ENCODE measurements around the gene PEX11A.

The PEX11A gene

DNA sequence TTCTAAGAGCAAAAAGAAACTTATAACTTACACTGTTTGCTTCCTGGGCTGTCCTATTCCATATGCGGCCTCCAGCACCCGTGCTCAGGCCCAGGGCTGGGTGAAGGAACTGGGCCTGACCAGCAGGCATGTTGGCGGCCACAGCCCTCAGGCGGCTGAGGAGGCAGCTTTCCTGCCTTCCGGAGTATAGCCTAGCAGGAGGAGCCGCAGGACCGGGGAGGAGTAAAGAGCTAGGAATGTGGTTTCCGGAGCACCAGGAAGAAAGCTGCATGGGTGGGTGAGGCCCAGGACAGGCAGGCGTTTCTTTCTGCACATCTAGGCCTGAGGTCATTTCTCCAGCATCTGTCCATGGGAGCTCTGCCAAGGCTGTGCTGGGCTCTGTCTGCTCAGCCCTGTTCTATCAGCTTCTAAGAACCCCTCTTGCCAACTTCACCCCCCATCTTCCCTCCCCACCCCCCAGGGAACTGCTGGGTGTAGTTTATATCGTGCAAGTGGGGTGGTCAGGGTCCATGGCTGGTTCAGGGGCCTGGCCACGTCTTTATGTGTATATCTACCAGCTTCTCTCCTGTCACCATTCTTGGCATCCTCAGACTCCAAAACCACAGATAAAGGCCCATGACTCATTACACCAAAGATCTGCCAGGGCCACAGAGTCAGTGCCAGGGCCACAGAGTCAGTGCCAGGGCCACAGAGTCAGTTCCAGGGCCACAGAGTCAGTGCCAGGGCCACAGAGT, 27.5 kb downstream of the PEX11A start (continued):
- TF ChIP-seq, protein P1, sequence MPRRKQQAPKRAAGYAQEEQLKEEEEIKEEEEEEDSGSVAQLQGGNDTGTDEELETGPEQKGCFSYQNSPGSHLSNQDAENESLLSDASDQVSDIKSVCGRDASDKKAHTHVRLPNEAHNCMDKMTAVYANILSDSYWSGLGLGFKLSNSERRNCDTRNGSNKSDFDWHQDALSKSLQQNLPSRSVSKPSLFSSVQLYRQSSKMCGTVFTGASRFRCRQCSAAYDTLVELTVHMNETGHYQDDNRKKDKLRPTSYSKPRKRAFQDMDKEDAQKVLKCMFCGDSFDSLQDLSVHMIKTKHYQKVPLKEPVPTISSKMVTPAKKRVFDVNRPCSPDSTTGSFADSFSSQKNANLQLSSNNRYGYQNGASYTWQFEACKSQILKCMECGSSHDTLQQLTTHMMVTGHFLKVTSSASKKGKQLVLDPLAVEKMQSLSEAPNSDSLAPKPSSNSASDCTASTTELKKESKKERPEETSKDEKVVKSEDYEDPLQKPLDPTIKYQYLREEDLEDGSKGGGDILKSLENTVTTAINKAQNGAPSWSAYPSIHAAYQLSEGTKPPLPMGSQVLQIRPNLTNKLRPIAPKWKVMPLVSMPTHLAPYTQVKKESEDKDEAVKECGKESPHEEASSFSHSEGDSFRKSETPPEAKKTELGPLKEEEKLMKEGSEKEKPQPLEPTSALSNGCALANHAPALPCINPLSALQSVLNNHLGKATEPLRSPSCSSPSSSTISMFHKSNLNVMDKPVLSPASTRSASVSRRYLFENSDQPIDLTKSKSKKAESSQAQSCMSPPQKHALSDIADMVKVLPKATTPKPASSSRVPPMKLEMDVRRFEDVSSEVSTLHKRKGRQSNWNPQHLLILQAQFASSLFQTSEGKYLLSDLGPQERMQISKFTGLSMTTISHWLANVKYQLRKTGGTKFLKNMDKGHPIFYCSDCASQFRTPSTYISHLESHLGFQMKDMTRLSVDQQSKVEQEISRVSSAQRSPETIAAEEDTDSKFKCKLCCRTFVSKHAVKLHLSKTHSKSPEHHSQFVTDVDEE (CRISPR knock-in tag; IDR thresholded peaks at IDR 0.05), result no peak
- TF ChIP-seq BACH2 (CRISPR knock-in tag; IDR thresholded peaks at IDR 0.05; ENCODE audit: borderline replicate concordance), result no peak
- TF ChIP-seq ESRRG (CRISPR knock-in tag; IDR thresholded peaks at IDR 0.05), result no peak
- TF ChIP-seq ZFP30 (CRISPR knock-in tag; IDR thresholded peaks at IDR 0.05), result no peak
- TF ChIP-seq SNAI2 (CRISPR knock-in tag; IDR thresholded peaks at IDR 0.05), result no peak
- TF ChIP-seq, protein P2, sequence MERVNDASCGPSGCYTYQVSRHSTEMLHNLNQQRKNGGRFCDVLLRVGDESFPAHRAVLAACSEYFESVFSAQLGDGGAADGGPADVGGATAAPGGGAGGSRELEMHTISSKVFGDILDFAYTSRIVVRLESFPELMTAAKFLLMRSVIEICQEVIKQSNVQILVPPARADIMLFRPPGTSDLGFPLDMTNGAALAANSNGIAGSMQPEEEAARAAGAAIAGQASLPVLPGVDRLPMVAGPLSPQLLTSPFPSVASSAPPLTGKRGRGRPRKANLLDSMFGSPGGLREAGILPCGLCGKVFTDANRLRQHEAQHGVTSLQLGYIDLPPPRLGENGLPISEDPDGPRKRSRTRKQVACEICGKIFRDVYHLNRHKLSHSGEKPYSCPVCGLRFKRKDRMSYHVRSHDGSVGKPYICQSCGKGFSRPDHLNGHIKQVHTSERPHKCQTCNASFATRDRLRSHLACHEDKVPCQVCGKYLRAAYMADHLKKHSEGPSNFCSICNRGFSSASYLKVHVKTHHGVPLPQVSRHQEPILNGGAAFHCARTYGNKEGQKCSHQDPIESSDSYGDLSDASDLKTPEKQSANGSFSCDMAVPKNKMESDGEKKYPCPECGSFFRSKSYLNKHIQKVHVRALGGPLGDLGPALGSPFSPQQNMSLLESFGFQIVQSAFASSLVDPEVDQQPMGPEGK (CRISPR knock-in tag; IDR thresholded peaks at IDR 0.05; ENCODE audit: borderline replicate concordance), result no peak

- ATAC-seq, result no peak
- no peak for TF ChIP-seq ARNTL (CRISPR knock-in tag; IDR thresholded peaks at IDR 0.05; ENCODE audit: borderline replicate concordance, low read depth)
- TF ChIP-seq ZFP3 (CRISPR knock-in tag; IDR thresholded peaks at IDR 0.05), result no peak
- no peak for TF ChIP-seq CREB5 (CRISPR knock-in tag; IDR thresholded peaks at IDR 0.05; ENCODE audit: low read depth)
Observed at GRCh38 chr15:89660556-89660955, 30.0 kb downstream of the PEX11A start.

DNA sequence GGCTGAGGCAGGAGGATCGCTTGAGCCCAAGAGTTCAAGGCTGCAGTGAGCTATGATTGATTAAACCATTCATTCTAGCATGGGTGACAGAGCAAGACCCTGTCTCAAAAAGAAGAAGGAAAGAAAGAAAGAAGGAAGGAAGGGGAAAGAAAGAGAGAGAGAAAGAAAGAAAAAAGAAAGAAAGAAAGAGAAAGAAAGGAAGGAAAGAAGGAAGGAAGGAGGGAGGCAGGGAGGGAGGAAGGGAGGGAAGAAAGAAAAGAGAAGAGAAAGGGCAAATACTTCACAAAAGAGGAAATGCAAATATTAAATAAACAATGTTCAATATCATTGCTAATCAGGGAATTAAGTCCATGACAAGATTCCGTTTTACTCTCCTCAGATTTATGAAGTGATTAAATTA, 31.3 kb downstream of the PEX11A start:
- no peak for ATAC-seq
- TF ChIP-seq ESRRG (CRISPR knock-in tag; IDR thresholded peaks at IDR 0.05), result no peak
- TF ChIP-seq TCF4 (CRISPR knock-in tag; IDR thresholded peaks at IDR 0.05; ENCODE audit: borderline replicate concordance), result no peak
- TF ChIP-seq ZC3H10 (CRISPR knock-in tag; IDR thresholded peaks at IDR 0.05), result no peak
- TF ChIP-seq GLIS3 (CRISPR knock-in tag; IDR thresholded peaks at IDR 0.05), result no peak
- no peak for TF ChIP-seq PPARA (CRISPR knock-in tag; IDR thresholded peaks at IDR 0.05; ENCODE audit: borderline replicate concordance)
- no peak for TF ChIP-seq ZFP30 (CRISPR knock-in tag; IDR thresholded peaks at IDR 0.05)
- no peak for TF ChIP-seq CSRNP3 (CRISPR knock-in tag; IDR thresholded peaks at IDR 0.05)
- no peak for TF ChIP-seq CSDC2 (CRISPR knock-in tag; IDR thresholded peaks at IDR 0.05)
- TF ChIP-seq BACH2 (CRISPR knock-in tag; IDR thresholded peaks at IDR 0.05; ENCODE audit: borderline replicate concordance), result no peak
- TF ChIP-seq SNAI2 (CRISPR knock-in tag; IDR thresholded peaks at IDR 0.05), result no peak
- no peak for TF ChIP-seq TOX (CRISPR knock-in tag; IDR thresholded peaks at IDR 0.05; ENCODE audit: borderline replicate concordance)
- TF ChIP-seq ARNTL (CRISPR knock-in tag; IDR thresholded peaks at IDR 0.05; ENCODE audit: borderline replicate concordance, low read depth), result no peak
- no peak for TF ChIP-seq ZNF70 (CRISPR knock-in tag; IDR thresholded peaks at IDR 0.05)
- TF ChIP-seq ZNF8 (CRISPR knock-in tag; IDR thresholded peaks at IDR 0.05), result no peak
- TF ChIP-seq ISL1 (CRISPR knock-in tag; IDR thresholded peaks at IDR 0.05), result no peak
- TF ChIP-seq, protein P1 (CRISPR knock-in tag; IDR thresholded peaks at IDR 0.05), result no peak
- no peak for TF ChIP-seq ZNF565 (CRISPR knock-in tag; conservative IDR thresholded peaks at IDR 0.05; ENCODE audit: low read depth)
- no peak for TF ChIP-seq RARB (CRISPR knock-in tag; IDR thresholded peaks at IDR 0.05)

Data from SK-N-SH treated with all-trans-retinoic acid at 6 μM for 48 hours (cell line).